GM19452 (cell line): ENCODE data around the gene TUBGCP6.
A peak's percentile ranks its signal among the peaks of the same experiment; 100 is the strongest.
"Not testable (repeated sequence)": the region's sequence is repeated elsewhere in the genome, so short reads cannot be mapped to it uniquely, and the experiment has no call there.

Source experiments
- ATAC-seq: cut with Tn5 transposase; IDR thresholded peaks from one replicate; pipeline ENCODE4 v1.9.1; 2021; ENCODE audit not compliant: unreplicated experiment

Gene TUBGCP6

DNA sequence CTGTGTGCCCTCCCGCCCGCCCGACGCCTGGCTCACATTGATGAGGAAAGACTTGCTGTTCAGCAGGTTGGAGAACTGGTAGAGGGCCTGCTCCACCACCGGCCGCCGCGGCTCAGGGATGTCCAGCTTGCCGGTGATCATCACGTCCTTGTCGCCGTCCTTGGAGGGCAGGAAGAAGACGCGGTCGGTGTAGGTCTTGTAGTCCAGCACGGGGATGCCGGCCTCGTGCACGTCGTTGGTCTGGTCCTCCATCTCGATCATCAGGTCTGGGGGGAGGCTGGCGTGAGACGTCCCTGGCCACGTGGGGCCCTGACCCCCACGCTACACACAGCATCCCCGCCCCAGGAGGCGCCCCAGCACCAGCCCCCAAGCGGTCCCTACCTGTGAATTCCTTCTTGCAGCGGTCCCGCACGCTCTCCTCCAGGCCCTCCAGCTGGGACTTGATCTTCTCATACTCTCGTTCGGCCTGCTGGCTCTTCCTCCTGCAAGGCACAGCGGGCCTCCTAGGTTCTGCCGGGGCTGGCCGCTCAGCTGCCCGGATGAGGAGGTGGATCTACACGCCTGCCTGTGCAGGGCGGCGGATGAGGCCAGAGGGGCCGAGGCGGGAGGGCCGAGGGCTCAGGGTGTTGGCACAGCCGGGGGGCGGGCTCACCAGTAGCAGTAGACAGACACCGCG lies 36.0 kb upstream of the TUBGCP6 start:
- no peak for ATAC-seq

DNA sequence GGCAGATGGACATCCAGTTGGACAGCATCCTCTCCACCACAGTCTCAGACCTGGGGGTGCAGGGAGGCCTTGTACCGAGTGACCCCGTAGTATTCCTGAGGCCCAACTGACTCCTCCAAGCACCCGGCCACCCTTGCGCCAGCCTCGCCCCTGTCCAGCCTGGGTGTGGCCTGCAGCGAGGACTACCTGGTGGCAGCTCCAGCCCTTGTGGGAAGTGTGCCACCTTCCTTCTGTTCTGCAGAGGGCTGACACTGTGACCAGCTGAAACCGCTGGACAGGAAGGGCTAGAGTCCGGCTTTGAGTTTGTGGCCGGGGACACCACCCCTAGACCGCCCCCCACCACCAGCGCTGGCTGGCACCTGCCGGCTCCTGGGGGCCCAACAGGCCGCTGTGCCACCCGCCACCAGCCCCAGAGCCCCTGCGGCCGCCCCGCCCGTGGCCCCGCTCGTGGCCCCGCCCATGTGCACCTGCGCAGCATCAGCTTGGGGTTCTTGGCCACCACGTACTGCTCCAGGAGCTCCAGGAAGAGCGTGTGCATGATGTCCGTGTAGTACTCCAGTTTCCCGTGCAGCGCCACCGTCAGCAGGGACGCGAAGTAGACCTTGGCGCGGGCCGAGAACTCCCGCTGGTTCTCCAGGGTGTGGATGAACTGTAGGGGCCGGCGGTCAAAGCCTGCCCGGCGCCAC lies 35.3 kb upstream of the TUBGCP6 start:
- ATAC-seq: no peak

DNA sequence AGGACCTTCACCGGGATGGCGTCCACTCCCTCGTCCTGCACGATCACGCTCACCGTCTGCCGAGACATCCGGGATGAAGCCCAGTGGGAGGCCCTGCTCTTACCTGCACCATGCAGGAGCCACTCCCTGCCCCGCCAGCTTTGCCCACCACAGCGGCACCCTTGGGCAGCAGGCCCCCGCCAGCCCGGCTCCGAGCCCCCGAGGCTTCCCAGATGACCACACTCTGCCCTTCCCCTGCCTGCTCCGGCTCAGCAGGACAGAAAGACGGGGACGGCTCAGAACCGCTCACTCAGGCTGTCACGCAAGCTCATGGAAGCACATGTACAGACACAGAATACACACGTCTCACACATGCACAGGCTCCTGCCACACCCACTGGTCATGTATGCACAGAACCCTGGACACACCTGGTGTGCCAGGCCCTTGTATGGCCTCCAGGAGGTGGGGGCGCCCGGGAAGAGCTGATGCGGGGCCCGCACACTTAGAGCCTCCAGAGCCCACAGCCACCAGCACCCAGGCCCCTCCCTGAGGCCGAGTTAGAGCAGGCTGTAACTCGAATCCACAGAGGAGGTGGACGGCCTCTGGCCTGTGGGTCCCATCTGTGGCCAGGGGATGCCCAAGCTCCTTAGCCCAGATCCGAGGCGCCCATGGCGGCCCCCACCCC lies 34.3 kb upstream of the TUBGCP6 start:
- no peak for ATAC-seq

DNA sequence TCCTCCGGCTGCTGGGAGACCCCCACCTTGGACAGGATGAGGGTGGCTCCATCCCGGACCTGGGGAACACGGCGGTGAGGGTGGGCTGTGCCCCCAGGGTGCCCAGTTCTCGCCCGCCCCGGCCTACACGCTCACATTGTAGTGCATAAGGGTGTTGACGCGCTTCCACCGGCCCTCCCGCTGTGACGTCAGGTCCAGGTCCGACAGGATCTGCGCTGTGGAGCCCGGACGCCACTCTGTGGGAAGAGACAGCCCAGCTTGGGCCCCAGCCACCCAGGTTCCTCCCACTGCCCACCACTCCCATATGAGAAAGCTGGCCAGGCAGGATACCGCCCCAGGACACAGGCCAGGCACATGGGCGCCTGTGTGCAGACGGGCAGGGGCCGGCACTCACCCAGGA lies 33.6 kb upstream of the TUBGCP6 start:
- ATAC-seq: no peak

DNA sequence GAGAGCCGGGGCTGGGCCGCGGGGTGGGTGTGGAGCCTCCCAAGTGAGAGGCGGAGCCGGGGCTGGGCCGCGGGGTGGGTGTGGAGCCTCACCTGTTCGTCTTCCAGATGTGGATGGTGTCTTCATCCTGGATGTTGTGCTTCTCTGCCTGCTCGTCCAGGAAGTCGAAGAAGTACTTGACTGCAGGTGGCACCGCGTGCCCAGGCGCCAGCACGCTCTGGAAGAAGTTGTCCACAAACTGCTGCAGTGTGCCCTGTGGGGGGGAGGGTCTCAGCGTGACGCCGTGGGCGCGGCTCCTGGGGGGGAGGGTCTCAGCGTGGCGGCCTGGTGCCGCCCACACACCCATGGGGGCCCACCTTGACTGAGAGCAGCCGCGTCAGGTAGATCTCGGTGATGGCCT lies 32.9 kb upstream of the TUBGCP6 start:
- no peak for ATAC-seq

DNA sequence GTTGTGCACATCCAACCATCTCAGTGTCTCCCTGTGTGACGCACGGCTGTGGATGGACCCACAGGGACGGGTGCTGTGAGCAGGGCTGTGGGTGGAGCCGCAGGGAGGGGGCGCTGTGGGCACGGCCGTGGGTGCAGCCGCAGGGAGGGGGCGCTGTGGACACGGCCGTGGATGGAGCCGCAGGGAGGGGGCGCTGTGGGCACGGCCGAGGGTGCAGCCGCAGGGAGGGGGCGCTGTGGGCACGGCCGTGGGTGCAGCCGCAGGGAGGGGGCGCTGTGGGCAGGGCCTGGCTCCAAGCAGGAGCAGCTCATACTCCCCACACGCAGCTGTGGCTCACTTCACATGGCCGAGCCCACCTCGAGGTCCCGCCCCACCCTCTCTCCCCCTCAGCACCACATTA lies 31.3 kb upstream of the TUBGCP6 start:
- ATAC-seq: peak; percentile 58

DNA sequence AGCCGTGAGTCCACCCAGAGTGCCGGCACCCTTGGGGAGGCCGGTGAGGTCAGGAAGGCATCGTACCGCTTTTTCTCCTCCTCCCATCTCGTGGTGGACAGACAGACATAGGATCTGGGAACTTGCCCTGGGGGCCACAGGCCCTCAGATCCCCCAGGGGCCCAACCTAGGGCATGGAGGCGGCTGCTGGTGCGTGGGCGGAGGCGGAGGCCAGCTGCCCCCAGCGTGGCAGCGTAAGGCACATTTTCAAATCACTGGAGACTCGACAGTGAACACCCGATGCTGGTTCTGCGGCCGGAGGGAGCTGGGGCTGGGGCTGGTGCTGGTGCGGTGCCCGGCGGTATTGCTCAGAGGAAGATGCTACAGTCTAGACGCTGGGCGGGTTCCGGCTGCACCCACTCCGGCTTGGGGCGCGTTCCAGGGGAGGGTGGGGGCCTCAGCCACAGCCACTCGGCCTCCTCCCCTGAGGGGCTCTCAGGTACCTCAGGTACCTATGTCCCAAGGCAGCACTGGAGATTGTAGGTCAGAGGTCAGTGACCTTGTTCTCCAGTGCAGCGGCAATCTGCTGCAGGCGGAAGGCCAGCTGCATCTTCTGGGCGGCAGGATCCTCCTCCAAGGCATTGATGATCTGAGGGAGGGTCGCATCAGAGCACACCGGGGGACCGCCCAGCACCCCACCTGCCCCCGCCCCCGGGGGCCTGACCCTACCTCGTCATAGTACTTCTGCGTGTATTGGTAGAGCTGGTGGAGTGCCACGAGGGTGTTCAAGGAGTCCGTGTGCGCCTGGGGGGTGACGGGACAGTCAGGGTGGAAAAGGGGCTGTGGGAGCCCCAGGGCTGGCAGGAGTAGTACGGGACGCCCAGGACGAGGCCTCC lies 30.6 kb upstream of the TUBGCP6 start:
- ATAC-seq: no peak

DNA sequence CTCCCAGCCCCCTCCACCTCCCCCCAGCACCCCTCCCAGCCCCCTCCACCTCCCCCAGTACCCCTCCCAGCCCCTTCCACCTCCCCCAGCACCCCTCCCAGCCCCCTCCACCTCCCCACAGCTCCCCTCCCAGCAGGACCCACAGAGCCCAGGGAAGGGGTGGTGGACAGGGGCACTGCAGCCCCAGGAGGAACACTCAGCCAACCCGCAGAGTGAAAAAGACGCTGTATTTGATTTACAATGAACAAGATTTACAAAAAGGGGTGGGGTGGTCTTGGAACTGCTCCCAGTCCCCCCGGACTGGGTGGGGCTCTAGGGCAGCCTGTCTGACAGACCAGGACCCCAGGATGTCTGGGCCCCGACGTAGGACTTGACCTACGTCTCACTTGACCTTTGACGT lies 29.9 kb upstream of the TUBGCP6 start:
- ATAC-seq: no peak

DNA sequence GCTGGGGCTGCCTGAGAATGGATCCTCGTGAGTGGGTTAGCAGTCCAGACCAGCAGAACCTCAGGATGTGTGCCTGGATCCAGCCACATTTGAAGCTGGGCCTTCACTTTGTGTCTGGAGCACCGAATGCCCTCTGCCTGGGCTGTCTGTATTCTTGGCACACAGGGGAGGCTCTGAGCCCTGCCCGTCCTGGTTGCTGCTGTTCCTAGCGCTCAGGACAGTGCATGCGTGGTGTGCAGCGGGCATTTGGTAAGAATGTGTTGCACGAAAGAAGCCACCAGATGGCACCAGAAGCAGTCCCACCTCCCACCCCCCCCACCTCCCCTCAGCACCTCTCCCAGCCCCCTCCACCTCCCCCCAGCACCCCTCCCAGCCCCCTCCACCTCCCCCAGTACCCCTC lies 29.5 kb upstream of the TUBGCP6 start:
- ATAC-seq: no peak

DNA sequence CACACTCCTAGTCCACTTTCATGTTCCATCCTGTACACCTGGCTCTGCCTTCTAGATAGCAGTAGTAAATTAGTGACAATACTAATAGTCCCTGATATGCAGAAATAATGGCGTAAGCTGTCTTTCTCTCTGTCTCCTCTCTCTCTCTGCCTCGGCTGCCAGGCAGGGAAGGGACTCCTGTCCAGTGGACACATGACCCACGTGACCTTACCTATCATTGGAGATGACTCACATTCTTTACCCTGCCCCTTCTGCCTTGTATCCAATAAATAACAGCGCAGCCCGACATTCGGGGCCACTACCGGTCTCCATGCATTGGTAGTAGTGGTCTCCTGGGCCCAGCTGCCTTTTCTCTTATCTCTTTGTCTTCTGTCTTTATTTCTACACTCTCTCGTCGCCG lies 29.0 kb upstream of the TUBGCP6 start:
- not testable (repeated sequence) for ATAC-seq

DNA sequence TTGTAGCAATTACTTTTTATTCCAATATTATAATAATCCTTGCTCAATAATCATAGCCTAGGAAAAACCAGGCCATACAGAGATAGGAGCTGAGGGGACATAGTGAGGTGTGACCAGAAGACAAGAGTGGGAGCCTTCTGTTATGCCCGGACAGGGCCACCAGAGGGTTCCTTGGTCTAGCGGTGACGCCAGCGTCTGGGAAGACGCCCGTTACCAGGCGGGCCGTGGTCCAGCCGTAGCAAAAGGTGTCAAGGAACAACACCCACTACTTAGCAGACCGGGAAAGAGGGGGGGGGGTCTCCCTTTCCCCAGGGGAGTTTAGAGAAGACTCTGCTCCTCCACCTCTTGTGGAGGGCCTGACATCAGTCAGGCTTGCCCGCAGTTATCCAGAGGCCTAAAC lies 28.5 kb upstream of the TUBGCP6 start:
- not testable (repeated sequence) for ATAC-seq

DNA sequence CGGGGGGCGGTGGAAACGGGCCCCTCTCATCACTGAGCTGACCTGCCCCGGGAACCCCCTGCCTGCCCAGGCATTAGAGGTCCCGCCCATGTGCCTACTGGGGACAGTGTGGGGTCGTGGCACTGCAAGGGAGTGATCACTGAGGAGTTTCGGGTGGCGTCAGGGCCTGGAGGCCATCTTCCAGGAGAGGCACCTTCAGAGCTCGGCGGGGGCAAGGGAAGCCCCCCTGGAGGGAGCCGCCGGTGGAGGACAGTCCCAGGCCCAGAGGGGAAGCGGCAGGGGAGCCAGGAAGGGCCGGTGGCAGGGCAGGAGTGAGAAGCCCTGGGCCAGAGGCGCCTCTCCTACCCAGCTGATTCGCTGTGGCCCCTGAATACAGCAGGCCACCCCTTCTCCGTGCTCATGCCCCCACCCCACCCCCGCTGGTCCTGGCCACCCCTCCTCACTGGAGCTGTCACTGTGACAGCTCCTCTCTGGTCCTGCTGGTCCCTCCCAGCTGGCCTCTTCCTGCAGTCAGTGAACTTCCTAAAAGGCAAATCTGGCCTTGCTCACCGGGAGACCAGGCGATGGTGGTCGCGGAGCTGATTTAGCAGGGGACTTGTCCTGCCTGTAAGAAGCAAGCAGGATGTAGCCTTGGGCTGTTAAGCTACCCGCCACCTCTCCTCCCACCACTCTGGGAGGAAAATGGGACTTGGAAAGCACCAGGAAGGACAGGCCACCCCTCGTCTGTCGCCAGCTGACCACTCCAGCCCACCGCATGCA lies 27.4 kb upstream of the TUBGCP6 start:
- no peak for ATAC-seq

DNA sequence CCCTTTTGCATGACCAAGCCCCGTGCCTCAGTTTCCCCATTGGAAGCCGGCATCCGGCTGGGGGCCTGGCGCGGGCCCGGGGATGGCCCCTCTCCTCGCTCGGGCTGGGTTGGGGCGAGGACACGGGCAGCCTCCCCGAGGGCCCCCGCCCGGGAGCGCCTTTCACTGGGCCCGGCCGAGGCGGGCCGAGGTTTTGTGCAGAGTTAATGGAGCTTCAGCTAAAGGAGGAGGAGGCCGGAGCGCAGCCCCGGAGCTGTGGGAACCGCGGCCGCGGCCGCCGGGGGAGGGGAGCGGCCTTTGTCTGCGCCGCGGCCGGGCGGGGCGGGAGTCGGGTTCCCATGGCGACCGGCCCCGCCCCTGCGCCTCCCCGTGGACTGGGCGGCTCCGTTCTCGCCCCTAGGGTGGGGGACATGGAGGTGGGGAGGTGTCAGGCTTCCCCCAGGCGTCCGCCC lies 26.7 kb upstream of the TUBGCP6 start:
- no peak for ATAC-seq

DNA sequence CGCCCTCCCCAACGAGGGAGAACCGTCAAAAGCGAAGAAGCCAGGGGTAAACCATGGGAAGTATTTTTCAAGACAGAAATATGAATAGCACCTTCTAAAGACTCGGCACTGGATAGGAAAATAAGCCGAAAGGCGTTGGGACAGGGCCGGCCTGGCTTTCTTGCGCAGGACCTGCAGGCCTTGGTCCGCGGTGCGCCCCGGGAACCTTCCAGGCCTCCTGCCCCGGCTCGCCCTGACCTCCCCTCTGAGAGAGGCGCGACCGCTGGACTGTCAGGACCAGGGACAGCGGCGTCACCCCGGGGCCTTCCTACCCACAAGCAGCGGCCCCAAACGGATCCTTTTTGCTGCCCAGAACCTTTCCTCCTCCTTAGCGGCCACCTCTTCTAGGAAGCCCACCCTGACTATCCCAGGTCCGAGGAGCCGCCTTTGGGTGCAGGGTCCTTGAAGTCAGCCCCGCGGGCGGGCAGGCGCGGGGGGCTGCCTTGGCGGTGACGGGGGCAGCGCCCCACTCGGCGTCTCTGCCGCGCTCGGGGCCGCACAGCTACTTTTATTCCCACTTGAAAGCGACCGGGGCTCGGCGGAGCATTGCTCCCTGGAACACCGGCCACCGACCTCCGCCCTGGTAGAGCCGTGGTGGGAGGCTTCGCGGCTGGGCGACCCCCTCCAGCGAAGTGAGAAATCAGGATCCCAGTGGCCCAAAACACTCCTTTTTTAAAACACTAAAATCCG lies 26.0 kb upstream of the TUBGCP6 start:
- ATAC-seq: no peak

DNA sequence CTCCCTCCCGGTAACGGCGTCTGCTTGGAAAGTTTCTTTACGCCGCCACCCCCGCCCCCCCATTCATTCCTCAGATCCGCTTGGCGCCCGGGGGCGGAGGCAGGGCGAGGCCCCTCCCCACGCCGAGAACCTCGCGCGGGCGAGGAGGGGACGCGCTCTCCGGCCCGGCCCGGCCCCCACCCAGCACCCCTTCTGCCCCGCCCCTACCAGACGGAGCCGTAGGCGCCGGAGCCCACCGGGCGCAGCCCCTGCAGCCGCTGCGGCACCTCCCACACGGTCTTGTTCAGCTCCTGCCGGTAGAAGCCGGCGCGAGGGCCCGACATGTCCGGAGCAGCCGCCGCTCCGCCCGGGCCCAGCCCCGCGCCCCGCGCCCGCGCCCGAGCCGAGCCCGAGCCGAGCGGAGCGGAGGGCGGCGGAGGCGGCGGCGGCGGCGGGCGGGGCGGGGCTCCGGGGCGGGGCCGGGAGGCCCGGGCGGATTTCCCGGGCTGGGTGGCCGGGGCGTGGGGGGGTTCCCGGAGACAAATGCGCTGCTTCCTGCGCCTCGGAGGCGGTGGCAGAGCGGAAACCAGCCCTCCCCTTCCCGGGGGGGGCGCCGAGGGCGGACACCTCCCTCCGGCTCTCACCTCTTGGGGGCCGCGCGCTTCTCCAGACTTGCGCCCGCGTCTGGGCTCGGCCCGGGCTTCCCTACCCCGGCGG lies 25.3 kb upstream of the TUBGCP6 start, which contains the start of gene MAPK11:
TSS of gene MAPK11 (minus strand) at position 411 of the 696 bp plus-strand sequence. CDS start at position 323, 88 bp downstream.
- no peak for ATAC-seq

DNA sequence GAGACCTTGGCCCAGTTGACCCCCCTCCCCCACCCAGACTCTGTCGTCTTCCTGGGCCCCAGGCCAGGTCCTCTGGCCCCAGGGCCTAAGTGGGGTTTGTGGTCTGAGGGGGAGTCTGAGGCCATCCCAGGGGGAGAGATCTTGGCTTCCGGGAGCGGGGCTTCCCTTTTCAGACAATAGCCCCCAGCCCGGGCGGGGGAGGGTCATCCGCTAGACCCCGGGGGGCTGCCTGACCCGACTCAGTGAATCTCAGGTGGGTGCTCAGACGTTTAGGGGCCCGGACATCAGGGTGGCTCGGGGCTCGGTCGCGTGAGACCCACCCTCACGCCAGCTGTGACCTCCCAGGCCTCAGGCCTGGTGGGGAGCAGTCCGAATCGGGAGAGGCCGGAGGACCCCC lies 24.7 kb upstream of the TUBGCP6 start:
- no peak for ATAC-seq

DNA sequence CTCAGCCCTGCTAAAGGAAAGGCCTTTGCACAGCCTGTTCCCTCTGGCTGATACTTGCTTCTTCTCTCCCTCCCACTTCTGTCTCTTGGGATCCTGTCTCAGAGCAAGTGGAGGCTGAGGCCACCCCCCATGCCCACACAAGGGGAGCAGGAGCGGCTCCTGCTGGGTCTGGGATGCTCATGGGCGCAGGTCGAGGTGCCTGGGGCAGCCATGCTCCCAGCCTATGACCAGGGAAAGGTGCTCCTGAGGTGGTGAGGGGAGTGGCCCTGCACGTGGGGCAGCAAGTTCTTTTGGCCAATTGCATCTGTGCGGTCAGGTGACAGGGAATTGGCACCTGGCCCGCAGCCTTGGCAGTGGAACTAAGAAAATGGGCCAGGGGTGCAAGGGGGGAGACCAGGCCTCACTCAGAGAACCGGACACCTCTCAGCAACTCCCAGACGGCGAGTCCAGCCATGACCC lies 23.9 kb upstream of the TUBGCP6 start:
- ATAC-seq: no peak

DNA sequence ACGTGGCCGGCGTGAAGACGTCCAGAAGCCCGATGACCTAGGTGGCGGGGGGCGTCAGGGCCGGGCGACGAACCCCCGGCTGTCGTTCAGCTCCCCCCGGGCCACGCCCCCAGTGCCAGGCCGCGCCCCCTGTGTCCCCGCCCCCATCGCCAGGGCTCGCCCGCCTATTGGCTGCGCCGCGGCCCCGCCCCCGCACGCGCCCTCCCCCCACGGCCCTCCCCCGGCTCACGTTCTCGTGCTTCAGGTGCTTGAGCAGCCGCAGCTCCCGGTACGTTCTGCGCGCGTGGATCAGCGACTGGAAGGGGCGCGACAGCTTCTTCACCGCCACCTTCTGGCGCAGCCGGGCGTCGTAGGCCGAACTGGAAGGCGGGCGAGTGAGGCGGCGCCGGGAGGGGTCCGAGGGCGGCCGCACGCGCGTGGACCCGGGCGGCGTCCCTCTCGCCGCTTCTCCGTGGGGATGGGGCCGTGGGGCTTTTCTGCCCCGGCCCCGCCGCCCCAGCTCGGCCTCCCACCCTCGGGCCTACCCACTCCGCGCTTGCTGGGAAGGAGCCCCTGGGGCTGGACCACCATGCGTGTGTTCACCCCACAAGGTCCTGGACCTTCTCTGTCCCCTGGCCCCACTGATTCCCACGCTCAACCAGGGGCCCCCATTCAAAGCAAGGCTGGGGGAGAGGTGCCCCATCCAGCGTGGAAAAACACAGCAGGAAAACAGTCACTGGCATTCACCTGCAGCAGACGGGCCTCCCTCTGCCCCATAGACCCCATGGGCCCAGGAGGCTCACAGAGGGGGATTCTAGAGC lies 23.0 kb upstream of the TUBGCP6 start:
- no peak for ATAC-seq
